Measurements from ENCODE around the gene CALM1. TPM values are rescaled to one million over a fixed set of nuclear protein-coding genes. Genes with fewer than 3 reads are reported as not detected.

CALM1 gene
- total RNA-seq, 1 donor, result 227 TPM

DNA sequence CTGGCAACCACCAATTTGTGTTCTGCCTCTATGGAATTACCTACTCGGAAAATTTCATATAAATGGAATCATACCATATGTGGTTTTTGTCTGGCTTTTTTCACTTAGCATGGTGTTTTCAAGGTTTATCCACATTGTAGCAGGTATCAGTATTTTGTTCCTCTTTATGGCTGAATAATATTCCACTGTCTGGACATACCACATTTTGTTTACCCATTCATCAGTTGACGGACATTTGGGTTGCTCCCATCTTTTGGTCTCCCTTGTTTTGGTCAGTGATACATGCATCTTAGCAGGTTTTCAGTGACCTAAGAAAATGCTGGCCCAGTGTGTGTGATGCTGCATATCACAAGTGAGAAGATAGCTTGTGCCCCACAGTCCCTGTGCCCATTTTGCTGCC is 21.2 kb downstream of the CALM1 start:
- Histone ChIP-seq H3K79me2 (ENCODE audit: insufficient read depth, low read length) (no peaks in the 10 kb centered on the region), H3K27ac (ENCODE audit: low read depth, low read length) (no peak overlapping the region), H3K4me1 (ENCODE audit: insufficient read depth, low read length) (peaks cover 5% of the 10 kb centered on the region), H3K4me3 (ENCODE audit: insufficient read depth, low read length) (no peak overlapping the region), H4K20me1 (ENCODE audit: insufficient read depth, low read length) (no peaks in the 10 kb centered on the region), H3K36me3 (ENCODE audit: insufficient read depth, low read length) (no peaks in the 10 kb centered on the region), H2AFZ (ENCODE audit: low read length) (no peak overlapping the region), H3K27me3 (ENCODE audit: insufficient read depth, low read length) (no peaks in the 10 kb centered on the region), H3K9me3 (ENCODE audit: low read depth, low read length) (no peaks in the 10 kb centered on the region), H3K4me2 (ENCODE audit: insufficient read depth, low read length) (no peak overlapping the region)
- DNase-seq (ENCODE audit: insufficient read length, low spot score, missing footprints), result no peak
- TF ChIP-seq, protein P1, sequence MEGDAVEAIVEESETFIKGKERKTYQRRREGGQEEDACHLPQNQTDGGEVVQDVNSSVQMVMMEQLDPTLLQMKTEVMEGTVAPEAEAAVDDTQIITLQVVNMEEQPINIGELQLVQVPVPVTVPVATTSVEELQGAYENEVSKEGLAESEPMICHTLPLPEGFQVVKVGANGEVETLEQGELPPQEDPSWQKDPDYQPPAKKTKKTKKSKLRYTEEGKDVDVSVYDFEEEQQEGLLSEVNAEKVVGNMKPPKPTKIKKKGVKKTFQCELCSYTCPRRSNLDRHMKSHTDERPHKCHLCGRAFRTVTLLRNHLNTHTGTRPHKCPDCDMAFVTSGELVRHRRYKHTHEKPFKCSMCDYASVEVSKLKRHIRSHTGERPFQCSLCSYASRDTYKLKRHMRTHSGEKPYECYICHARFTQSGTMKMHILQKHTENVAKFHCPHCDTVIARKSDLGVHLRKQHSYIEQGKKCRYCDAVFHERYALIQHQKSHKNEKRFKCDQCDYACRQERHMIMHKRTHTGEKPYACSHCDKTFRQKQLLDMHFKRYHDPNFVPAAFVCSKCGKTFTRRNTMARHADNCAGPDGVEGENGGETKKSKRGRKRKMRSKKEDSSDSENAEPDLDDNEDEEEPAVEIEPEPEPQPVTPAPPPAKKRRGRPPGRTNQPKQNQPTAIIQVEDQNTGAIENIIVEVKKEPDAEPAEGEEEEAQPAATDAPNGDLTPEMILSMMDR (IDR thresholded peaks at IDR 0.05; ENCODE audit: extremely low read depth, low read depth, low read length), result no peak

DNA sequence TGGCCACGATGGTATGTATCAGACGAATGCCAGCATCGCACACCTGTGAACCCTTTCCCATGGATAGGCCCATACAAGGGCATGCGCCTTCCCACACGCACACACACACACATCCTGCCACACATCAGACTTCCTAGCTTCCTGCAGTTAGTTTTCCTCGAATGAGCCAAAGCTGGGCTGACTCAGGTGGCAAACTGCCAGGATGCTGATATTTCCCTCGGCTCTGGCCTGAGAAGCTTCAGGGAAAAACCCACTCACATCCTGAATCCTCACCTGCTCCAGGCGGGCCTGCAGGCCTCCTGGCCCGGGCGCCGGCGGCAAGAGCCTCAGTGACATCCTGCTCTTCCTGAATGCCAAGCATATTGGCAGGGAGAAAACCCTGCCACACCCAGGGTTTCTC is 22.4 kb downstream of the CALM1 start:
- H3K4me3 ChIP-seq (ENCODE audit: insufficient read depth, low read length), result no peak overlapping the region
- H3K9me3 ChIP-seq (ENCODE audit: low read depth, low read length), result no peaks in the 10 kb centered on the region
- H2AFZ ChIP-seq (ENCODE audit: low read length), result no peak overlapping the region
- peak; percentile 94 for DNase-seq (ENCODE audit: insufficient read length, low spot score, missing footprints)
- peaks cover 5% of the 10 kb centered on the region for H3K4me1 ChIP-seq (ENCODE audit: insufficient read depth, low read length)
- no peak overlapping the region for H3K4me2 ChIP-seq (ENCODE audit: insufficient read depth, low read length)
- H3K27me3 ChIP-seq (ENCODE audit: insufficient read depth, low read length), result no peaks in the 10 kb centered on the region
- no peaks in the 10 kb centered on the region for H3K79me2 ChIP-seq (ENCODE audit: insufficient read depth, low read length)
- no peaks in the 10 kb centered on the region for H3K36me3 ChIP-seq (ENCODE audit: insufficient read depth, low read length)
- H3K27ac ChIP-seq (ENCODE audit: low read depth, low read length), result no peak overlapping the region
- no peaks in the 10 kb centered on the region for H4K20me1 ChIP-seq (ENCODE audit: insufficient read depth, low read length)
- TF ChIP-seq, protein P1 (IDR thresholded peaks at IDR 0.05; ENCODE audit: extremely low read depth, low read depth, low read length), result no peak

DNA sequence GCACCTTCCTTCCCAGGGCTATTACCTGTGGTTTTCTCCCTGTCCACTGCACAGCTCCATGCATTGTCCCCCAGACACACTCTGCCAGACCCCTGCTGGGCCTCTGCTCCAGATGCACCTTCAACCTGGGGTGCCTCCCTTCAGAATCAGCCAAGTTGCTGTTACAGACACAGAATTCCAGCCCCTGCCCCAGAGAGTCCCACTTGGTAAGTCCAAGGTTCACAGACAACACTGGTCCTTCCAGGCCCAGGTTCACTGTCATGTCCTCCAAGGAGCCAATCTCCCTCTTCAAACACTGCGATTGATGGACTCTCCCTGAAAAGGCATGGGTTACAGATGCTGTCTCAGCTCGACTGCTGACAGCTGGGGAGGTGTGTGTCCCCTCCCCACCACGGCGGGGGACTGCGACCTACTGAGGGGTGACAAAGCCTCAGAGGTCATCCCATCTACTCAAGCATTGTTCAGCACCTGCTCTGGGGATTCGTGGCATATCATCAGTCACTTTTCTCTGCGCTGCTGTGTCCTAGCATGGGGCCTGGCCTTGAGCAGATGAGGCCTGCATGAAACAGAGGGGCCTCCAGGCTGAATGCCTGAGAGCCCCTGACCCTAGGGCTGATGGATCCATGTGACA is 24.3 kb downstream of the CALM1 start:
- no peak overlapping the region for H2AFZ ChIP-seq (ENCODE audit: low read length)
- no peaks in the 10 kb centered on the region for H3K9me3 ChIP-seq (ENCODE audit: low read depth, low read length)
- H3K27me3 ChIP-seq (ENCODE audit: insufficient read depth, low read length), result no peaks in the 10 kb centered on the region
- peaks cover 5% of the 10 kb centered on the region for H3K4me1 ChIP-seq (ENCODE audit: insufficient read depth, low read length)
- no peak for DNase-seq (ENCODE audit: insufficient read length, low spot score, missing footprints)
- H3K79me2 ChIP-seq (ENCODE audit: insufficient read depth, low read length), result no peaks in the 10 kb centered on the region
- no peaks in the 10 kb centered on the region for H3K36me3 ChIP-seq (ENCODE audit: insufficient read depth, low read length)
- H4K20me1 ChIP-seq (ENCODE audit: insufficient read depth, low read length), result no peaks in the 10 kb centered on the region
- no peak overlapping the region for H3K27ac ChIP-seq (ENCODE audit: low read depth, low read length)
- TF ChIP-seq, protein P1 (IDR thresholded peaks at IDR 0.05; ENCODE audit: extremely low read depth, low read depth, low read length), result no peak
- H3K4me3 ChIP-seq (ENCODE audit: insufficient read depth, low read length), result no peak overlapping the region
- no peak overlapping the region for H3K4me2 ChIP-seq (ENCODE audit: insufficient read depth, low read length)

DNA sequence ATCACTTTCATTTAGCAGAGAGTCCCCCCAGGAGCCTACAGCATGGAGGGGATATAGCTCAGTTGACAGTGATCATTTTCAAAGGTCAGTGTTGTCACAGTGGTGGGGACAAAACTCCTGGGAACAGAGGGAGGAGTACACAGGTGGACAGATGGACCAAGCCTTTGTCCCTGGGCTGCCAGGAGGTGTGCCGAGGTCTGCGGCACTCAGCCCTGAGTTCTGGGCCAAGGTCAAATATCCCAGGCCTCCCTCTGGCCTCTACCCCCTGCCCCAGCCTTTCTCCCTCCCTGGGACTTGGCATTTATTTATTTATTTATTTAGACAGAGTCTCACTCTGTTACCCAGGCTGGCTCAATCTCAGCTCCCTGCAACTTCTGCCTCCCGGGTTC is 24.8 kb downstream of the CALM1 start:
- H2AFZ ChIP-seq (ENCODE audit: low read length), result no peak overlapping the region
- no peak overlapping the region for H3K4me3 ChIP-seq (ENCODE audit: insufficient read depth, low read length)
- H3K27me3 ChIP-seq (ENCODE audit: insufficient read depth, low read length), result no peaks in the 10 kb centered on the region
- H3K36me3 ChIP-seq (ENCODE audit: insufficient read depth, low read length), result no peaks in the 10 kb centered on the region
- no peaks in the 10 kb centered on the region for H3K79me2 ChIP-seq (ENCODE audit: insufficient read depth, low read length)
- no peak overlapping the region for H3K27ac ChIP-seq (ENCODE audit: low read depth, low read length)
- TF ChIP-seq, protein P1 (IDR thresholded peaks at IDR 0.05; ENCODE audit: extremely low read depth, low read depth, low read length), result no peak
- peaks cover 5% of the 10 kb centered on the region for H3K4me1 ChIP-seq (ENCODE audit: insufficient read depth, low read length)
- no peaks in the 10 kb centered on the region for H4K20me1 ChIP-seq (ENCODE audit: insufficient read depth, low read length)
- no peak for DNase-seq (ENCODE audit: insufficient read length, low spot score, missing footprints)
- H3K4me2 ChIP-seq (ENCODE audit: insufficient read depth, low read length), result no peak overlapping the region
- H3K9me3 ChIP-seq (ENCODE audit: low read depth, low read length), result no peaks in the 10 kb centered on the region

Measured in osteoblast (primary cell).